Activated T-cell treated with anti-CD3 and anti-CD28 coated beads, Interleukin-2, amount 50 U/mL, for 48 hours (primary cell): Measurements from ENCODE around the gene PLCH1.
A peak's percentile ranks its signal among the peaks of the same experiment; 100 is the strongest.

Experiments used
- DNase-seq, 2 experiments: peaks; one replicate each; pipeline ENCODE4 v3.0.0-alpha.2; 2020

Gene PLCH1

GRCh38 chr3:155604126-155604525 lies 140.7 kb downstream of the PLCH1 start:
- DNase-seq: no peak

DNA sequence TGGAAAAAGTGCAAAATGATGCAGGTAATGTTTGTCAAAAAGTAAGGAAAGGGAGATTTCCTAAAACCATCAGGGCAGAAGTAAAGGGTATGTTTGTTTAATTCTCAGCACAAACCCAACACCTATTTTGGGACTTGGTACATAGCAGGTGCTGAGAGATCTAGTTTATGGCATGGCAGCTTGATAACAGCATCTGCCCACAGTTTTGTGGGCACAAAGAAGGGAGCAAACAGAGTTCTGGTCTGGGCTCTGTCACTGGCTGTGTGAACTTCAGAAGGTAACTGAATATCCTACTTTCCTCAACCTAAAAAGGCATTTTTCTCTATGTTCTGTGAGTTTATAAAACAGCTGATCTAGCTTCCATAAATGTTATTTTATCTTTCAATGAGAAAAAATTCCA lies 141.6 kb downstream of the PLCH1 start:
- DNase-seq: no peak

DNA sequence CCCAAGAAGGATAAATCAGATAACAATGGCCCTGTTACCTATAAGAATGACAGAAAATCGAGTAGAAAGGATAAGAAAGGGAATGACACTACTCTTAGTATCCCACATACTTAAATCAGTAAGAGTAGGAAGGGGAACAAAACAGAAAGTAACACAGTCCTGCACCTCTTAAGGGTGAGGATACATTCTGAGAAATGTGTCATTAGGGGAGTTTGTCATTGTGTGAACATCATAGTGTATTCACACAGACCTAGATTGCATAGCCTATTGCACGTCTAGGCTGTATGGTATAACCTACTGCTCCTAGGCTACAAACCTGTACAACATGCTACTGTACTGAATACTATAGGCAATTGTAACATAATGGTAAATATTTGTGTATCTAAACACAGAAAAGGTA lies 142.6 kb downstream of the PLCH1 start:
- DNase-seq: no peak

- no peak for DNase-seq
These were observed 146.2 kb downstream of the PLCH1 start for GRCh38 chr3:155598671-155599070.

- DNase-seq: no peak
These were observed 148.3 kb downstream of the PLCH1 start for GRCh38 chr3:155596615-155597014.

DNA sequence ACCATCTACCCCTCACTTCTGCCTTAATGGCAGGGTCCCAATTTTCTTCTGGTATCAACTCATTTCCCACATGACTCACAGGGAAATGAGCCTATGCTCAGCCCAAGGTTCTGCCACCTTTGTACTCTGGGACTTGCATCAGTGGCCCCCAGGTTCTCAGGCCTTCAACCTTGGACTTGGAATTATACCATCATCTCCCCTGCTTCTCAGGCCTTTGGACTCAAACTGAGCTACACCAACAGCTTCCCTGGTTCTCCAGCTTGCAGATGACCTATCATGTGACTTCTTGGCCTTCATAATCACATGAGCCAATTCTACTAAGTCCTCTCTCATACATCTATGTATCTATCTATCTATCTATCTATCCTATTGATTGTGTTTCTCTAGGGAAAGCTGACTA lies 149.5 kb downstream of the PLCH1 start:
- DNase-seq: no peak

DNA sequence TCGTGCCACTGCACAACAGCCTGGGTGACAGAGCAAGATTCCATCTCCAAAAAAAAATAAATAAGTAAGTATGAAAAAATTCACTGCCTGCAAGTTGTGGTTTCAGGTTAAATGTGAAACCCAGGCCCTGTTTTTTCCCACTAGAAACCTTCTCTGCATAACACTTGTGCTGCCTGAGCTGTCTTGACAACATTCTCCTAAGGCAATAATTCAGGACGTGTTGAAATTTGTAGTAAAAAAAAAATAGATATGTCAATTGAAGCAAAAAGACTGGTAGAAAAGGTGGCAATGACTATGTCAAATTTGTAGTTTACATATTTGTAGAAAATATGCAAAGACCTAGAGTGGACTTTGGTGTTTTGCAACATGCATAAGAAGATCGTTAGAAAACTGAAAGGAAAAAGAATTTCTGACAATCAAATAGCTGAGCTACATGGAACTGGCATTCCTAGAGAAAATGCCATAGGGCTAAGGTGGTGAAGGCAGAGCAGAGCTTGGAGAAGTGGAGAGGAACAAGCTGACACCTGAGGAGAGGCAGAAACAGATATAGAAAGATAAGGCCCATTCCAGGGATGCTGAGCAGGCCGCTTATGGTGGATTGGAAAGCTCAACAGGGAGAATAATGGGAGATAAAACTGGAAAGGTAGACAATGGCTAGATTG lies 150.2 kb downstream of the PLCH1 start:
- no peak for DNase-seq

- DNase-seq: no peak
These were observed 157.3 kb downstream of the PLCH1 start for GRCh38 chr3:155587581-155587980.

DNA sequence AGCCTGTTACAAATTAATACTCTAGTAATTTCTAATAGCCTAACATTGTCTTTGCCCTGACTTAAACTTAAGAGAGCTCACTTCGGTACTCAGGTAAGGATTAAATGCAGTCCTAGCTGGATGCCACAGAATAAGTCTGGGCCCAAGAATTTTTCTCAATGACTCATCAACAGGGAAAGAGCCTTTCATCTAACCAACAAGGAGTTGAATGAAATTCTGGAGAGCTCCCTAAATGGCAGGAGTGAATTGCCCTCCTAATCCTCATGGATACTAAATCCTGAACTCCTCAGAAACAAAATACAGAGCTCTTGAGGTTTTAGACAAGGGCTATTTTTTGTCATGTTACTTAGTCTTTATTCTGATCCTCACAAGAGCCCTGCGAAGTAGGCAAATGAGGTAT lies 159.5 kb downstream of the PLCH1 start:
- no peak for DNase-seq

DNA sequence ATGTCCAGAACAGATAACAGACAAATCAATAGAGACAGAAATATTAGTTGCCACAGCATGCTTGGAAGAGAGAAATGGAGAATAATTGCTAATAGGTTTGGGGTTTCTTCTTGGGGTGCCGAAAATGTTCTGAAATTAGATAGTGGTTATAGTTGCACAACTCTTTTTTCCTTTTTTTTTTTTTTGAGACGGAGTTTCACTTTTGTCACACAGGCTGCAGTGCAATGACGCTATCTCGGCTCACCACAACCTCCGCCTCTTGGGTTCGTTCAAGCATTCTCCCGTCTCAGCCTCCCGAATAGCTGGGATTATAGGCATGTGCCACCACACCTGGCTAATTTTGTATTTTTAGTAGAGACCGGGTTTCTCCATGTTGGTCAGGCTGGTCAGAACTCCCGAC lies 163.3 kb downstream of the PLCH1 start:
- peak; percentile 17 to 23 for DNase-seq

- DNase-seq: no peak
These were observed 172.8 kb downstream of the PLCH1 start for GRCh38 chr3:155572085-155572484.

GRCh38 chr3:155568295-155568694 lies 176.6 kb downstream of the PLCH1 start:
- DNase-seq: no peak

GRCh38 chr3:155560594-155560993 lies 184.3 kb downstream of the PLCH1 start:
- no peak for DNase-seq

DNA sequence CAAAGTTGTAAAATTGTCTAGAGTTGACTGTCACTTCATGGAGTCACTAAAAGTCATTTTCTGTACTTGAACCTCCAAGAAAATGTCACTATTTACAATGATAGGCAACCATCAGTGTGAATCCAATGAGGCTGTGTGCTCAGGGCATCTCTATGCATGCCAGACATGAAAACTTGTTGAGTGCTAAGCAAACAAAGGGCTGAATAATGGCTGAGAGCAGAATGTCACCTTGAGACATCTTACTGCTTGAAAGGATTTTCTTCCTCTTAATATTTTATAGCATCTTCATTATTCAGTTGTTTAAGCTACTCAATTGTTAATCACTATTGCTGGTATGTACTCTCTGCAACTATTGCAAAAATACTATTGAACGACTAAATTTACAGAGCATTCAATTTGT lies 184.7 kb downstream of the PLCH1 start:
- no peak for DNase-seq

DNA sequence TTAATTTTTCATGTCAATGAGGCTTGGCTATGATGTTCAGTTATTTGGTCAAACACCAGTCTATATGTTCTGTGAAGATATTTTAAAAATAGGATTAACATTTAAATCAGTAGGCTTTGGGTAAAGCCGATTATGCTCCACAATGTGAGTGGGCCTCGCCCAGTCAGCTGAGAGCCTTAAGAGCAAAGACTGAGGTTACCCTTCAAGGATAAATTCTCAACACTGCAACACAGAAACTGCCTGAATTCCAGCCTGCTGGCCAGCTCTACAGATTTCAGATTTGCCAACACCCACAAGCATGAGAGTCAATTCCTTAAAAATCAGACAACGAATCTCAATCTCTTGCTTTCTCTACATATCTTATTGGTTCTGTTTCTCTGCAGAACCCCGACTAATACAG lies 188.3 kb downstream of the PLCH1 start:
- DNase-seq: no peak

- no peak for DNase-seq
These were observed 189.3 kb downstream of the PLCH1 start for GRCh38 chr3:155555479-155556060.

GRCh38 chr3:155554777-155555451 lies 190.0 kb downstream of the PLCH1 start:
- DNase-seq: no peak

DNA sequence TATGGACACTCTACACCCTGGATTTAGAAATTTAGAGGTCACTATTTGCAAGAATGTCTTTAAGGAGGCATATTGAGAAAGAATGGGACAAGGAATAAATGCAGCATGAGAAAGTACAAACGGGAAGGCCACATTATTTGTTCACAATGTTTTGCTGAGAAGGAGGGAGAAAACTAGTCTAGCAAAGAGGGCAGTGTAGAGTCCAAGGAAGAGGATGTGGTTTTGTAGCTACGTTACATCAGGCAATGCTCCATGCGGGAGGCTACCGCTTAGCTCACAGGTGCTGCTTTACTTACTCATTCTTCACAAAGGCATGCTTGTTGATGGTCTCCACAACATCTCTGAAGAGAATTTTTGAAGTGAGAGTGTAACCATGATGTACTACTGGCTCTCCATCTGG lies 191.1 kb downstream of the PLCH1 start:
- no peak for DNase-seq

- DNase-seq: no peak
These were observed 191.5 kb downstream of the PLCH1 start for GRCh38 chr3:155553326-155553725.

- DNase-seq: no peak
These were observed 194.5 kb downstream of the PLCH1 start for GRCh38 chr3:155550391-155550790.

- DNase-seq: no peak
These were observed 195.8 kb downstream of the PLCH1 start for GRCh38 chr3:155549087-155549486.

- no peak for DNase-seq
These were observed 196.7 kb downstream of the PLCH1 start for GRCh38 chr3:155548195-155548594.

DNA sequence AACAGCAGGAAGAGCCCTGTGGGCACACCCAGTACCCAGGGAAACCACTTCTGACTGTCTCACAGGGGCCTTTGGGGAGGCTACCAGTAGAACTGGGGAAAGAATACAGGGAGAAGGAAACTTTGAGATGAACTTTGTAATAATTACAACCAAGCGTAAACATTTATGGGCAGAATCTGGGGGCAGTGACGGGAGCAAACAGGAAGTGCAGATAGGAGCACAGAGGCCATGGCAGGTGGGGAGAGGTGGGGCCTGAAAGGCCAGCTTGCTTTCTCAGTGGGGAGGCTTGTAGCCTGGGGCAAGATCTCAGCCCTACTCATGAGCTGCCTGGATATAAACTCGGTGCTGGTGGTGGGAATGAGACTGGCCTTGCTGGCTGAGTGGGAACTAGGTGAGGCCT lies 209.8 kb downstream of the PLCH1 start:
- no peak for DNase-seq

DNA sequence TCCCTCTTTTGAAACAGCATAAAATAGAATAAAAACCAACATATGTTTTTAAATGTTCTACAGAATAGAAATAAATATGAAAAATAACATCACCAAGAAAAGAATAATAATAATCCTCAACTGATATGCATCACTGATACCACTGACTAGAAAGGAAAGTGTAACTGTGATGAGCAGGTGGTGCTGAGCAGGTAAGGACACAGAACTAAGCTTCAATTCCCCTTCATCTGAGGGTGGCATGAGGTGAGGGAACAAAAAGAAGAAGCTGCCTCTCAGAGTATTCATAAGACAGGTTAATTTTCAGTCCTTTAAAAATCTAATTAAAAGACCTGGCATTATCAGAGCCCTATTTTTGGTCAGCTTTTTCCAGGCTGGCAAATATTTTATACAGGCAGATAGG lies 216.3 kb downstream of the PLCH1 start:
- no peak for DNase-seq
